Activated T-helper 1 cell treated with Interleukin-2 at 50 U/mL for 16 hours (primary cell): ENCODE data around the gene NR6A1.

ENCODE experiments used
- DNase-seq: peaks from one replicate; pipeline ENCODE4 v3.0.0-alpha.2; 2020; ENCODE audit warnings: low read depth

The NR6A1 gene

GRCh38 chr9:124688238-124688904, 82.7 kb downstream of the NR6A1 start:
- DNase-seq, result no peak

GRCh38 chr9:124686918-124687317, 84.2 kb downstream of the NR6A1 start:
- no peak for DNase-seq

DNA sequence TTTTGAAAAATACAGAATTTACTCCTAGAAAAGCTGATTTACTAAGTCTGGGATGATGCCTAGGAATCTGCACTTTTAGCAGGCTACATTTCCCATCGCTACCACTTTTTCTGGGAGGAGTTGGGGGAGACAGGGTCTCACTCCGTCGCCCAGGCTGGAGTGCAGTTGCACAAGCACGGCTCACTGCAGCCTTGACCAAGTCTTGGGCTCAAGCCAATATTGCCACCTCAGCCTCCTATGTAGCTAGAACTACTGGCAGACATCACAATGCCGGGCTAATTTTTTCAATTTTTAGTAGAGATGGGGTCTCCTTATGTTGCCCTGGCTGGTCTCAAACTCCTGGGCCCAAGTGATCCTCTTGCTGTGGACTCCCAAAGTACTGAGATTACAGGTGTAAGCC, 85.9 kb downstream of the NR6A1 start:
- DNase-seq, result no peak

GRCh38 chr9:124684169-124684568, 86.9 kb downstream of the NR6A1 start:
- no peak for DNase-seq

GRCh38 chr9:124683043-124683442, 88.1 kb downstream of the NR6A1 start:
- DNase-seq, result no peak

DNA sequence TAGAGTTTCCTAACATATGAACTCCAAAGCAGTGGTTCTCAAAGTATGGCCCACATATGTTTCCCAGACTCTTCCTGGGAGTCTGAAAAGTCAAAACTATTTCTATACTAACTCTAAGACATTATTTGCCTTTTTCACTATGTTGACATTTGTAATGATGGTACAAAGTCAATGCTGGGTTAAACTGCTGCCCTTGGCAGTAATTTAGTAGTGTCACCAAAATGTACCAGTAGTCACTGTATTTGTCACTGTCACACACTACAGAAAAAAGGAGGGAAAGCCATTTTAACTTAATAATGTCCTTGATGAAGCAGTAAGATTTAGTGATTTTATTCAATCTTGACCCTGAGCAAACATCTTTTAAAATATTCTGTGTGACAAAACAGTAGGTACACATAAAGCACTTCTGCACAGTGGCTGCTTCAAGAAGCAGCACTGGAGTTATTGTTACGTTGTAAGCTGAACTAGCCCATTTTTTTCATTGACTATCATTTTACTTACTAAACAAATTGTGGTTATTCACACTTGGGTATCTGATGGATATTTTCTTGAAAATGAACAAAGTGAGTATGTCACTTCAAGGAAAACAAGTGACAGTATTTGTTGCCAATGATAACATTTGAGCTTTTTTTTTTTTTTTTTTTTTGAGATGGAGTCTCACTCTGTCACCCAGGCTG, 90.3 kb downstream of the NR6A1 start:
- no peak for DNase-seq

DNA sequence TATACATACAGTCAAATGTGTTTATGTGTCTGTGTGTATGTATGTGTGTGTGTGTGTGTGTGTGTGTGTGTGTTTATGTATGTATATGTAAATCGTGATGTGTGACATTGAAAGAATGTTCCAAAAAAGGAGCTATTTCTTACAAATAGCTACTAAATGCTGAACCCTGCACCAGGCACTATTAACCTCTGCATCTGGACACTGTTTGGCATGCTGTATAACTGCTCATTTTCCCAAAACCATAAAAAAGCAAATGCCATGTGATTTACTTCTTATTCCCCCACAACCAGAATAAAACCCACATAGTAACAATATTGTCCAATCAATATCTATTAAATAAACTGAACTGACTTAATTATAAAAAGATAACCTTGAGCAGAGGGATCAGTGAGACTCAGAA, 91.1 kb downstream of the NR6A1 start:
- DNase-seq, result no peak

DNA sequence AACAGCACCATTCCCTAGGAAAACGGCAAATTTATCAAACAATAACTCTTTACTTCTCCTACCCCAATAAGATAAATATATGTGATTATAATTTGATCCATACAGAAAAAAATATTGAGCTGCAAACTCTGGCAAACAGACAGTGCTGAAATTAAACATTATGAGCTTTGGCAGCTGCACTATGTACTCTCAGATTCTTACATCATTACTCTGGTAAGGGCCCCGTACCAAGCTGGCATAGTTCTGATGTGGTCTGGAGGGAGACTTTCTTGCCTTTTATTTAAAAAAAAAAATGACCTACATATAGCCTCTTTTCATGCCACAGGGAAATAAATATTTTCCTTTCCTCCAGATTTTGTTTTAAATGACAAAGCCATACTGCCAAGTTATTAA, 95.0 kb downstream of the NR6A1 start:
- DNase-seq, result no peak

DNA sequence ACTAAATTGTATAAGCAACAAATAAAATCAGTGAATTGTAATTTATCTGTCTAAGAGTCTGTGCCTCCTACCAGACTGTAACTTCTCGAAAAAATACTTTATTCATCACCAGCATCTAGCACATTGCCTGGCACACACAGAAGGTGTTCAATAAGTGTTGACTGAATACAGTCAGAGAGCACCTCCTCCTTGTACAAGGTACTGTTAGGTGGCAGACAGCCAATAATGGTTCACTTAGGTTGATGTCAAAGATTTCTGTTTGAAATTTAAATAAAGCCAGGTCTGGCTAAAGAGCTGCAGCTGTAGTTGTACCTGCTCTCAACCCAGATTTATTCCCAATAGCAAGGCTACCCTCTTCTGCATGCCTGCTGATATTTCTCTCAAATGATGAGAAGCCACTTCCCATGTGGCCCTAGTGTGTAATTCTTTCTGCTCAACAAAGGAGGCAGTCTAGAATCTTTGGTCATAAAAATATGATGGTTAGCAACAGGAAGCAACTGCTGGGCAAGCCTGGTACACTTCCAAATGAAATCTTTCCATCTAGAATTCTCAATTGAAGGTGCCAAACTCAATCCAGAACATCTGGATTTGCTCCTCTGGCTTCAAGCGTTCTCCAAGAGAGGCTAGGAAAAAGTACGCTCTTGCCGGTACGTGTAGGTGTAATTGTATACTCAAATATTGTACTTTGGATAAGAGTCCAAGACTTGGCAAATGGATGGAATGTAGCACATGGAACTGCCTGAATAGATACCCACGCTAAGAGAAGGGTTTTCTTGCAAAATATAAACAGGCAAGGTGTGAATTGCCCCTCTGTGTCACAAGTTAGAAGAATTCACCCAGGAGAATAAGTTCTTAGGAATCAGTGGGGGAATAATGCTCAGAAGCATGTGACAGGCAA, 95.6 kb downstream of the NR6A1 start:
- DNase-seq, result no peak

GRCh38 chr9:124674651-124675050, 96.5 kb downstream of the NR6A1 start:
- no peak for DNase-seq

GRCh38 chr9:124673063-124673462, 98.0 kb downstream of the NR6A1 start:
- no peak for DNase-seq

DNA sequence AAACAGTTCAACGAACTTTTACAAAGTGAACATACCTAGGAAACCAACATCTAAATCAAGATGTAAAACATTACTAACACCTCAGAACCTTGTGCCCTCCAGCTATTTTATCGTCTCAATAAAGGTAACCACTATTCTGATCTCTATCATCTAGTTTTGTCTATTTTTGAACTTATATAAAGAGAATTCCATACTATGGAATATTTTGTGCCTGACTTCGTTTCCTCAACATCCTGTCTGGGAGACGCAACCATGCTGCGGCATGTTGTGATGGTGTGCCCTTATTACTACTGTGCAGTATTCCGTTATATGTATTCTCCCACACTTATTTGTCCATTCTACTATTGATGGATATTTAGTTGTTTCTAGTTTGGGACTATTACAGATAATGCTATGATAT, 99.2 kb downstream of the NR6A1 start:
- no peak for DNase-seq

- DNase-seq, result no peak
Observed at GRCh38 chr9:124666642-124667041, 104.5 kb downstream of the NR6A1 start.

- DNase-seq, result no peak
Observed at GRCh38 chr9:124665391-124666058, 105.6 kb downstream of the NR6A1 start.

DNA sequence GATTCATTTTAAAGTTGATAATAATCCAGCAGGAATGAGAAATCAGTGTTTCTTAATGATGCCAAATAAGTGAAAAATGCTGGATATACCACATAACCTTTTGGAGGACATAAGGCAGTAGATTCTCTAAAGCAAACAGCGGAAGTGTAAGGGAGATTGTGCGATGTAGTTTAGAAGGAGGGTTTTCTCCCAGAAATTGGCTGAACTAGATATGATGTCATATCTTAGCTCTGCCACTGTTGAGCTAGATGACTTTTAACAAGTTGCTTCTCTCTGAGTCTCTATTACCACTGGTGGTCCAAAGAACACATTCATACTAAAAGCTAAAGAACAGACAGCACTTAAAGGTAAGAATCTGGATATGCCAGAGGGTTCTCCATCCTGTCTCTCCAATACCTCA, 107.0 kb downstream of the NR6A1 start:
- DNase-seq, result no peak

GRCh38 chr9:124663046-124663961, 107.8 kb downstream of the NR6A1 start:
- no peak for DNase-seq

DNA sequence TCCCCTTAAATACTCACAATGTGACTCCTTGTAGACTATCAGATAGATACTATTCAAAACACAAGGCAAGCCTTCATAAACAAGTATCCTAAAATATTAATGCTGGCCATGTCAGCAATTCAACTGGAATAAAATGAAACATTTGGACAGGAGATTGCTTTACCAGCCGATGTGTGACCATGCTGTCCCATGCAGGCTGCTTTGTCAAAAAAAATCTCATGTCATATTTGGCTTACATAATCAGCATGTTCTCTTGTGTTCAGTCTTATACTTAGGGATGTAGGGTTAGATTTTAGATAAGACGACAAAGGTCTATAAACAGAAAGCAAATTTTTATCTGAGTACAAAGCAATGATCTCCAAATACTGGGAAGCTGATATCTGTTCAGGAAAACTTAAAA, 108.5 kb downstream of the NR6A1 start:
- no peak for DNase-seq

DNA sequence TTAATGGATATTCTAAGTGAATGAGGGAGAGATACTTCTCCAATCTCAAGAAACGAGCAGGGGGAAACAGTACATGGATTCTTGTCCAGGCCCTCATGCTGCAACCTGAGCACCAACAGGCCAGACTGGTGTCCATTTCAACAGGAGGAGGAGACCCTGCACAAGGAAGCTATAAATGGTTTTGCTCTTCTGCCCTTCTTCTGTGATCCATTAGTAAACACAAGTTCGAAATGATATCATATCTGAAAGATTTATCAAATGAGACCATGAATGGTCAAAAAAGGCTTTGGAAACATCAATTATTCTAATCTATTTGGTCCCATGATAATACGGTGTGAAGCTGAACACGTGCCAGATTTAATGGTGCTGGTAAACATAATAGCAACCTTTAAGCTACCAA, 109.8 kb downstream of the NR6A1 start:
- DNase-seq, result no peak

GRCh38 chr9:124660341-124660801, 110.7 kb downstream of the NR6A1 start:
- DNase-seq, result no peak

- no peak for DNase-seq
Observed at GRCh38 chr9:124659099-124659659, 111.9 kb downstream of the NR6A1 start.
